Loucy (cell line): ENCODE results near the gene FAM209B.

ENCODE experiments used
- CTCF ChIP-seq: fragments of 200-600 bp; sonication (generic); conservative IDR thresholded peaks from 2 replicates; pipeline ENCODE4 v1.5.1; 2014; ENCODE audit warnings: mild to moderate bottlenecking, antibody characterized with exemption, low read length
- EZH2phosphoT487 ChIP-seq: fragments of 200-600 bp; IDR thresholded peaks from 2 replicates; pipeline ENCODE4 v1.6.1; 2018; ENCODE audit warnings: antibody characterized with exemption, mild to moderate bottlenecking, moderate library complexity, borderline replicate concordance

DNA sequence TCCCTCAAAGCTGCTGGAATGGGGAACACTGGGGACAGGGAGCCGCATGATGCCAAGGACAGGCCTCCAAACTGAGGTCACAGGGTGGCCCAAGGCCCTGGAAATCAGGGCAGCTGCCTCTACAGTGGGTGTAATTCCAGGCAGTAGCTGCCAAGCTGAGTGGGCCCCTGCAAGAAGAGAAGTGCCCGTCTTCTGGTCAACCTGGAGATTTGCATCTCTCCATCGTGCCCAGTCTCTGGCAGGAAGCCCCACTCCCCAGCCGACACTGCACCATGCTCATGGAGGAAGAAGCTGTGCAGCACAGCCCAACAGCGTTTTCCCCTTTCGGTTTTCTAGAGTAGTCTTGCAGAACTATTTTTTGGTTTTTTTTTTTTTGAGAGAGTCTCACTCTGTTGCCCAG lies 10.7 kb upstream of the FAM209B start:
- TF ChIP-seq CTCF (no peak), EZH2phosphoT487 (no peak)
